Ovary (tissue), 3 donors: ENCODE results near the gene GATM.

ENCODE experiments used
- EP300 ChIP-seq: sonication (generic); formaldehyde crosslinking; IDR thresholded peaks from one replicate; pipeline ENCODE4 v1.6.1; 2017; ENCODE audit warnings: antibody characterized with exemption
- POLR2A ChIP-seq: fragments of 450-650 bp; IDR thresholded peaks from one replicate; pipeline ENCODE4 v1.6.1; 2017; ENCODE audit warnings: antibody characterized with exemption, mild to moderate bottlenecking, moderate library complexity
- TF ChIP-seq, protein P1 (sequence below), 3 donors: fragments of 450-650 bp in 2 of 3; fragments of 200-600 bp in 1 of 3; IDR thresholded peaks; one replicate each; pipeline versions ENCODE4 v1.5.1 to v1.8.0; 2016 to 2022; ENCODE audit warnings: antibody characterized with exemption in 3 of 3, mild to moderate bottlenecking in 1 of 3
- donor health status: DM: no; HTN: no; CAD: no.

DNA sequence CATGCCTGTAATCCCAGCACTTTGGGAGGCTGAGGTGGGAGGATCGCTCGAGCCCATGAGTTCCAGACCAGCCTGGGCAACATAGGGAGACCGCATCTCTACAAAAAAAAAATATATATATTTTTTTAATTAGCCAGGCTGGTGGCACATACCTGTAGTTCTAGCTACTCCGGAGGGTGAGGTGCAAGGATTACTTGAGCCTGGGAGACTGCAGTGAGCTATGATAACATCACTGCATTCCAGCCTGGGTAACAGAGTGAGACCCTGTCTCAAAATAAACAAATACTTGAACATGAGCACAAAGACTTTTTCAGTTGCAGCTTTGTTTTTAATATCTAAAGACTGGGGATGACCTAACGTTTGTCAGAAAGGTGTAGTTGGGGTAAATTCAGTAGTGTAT lies 31.3 kb upstream of the GATM start:
- TF ChIP-seq, protein P1, sequence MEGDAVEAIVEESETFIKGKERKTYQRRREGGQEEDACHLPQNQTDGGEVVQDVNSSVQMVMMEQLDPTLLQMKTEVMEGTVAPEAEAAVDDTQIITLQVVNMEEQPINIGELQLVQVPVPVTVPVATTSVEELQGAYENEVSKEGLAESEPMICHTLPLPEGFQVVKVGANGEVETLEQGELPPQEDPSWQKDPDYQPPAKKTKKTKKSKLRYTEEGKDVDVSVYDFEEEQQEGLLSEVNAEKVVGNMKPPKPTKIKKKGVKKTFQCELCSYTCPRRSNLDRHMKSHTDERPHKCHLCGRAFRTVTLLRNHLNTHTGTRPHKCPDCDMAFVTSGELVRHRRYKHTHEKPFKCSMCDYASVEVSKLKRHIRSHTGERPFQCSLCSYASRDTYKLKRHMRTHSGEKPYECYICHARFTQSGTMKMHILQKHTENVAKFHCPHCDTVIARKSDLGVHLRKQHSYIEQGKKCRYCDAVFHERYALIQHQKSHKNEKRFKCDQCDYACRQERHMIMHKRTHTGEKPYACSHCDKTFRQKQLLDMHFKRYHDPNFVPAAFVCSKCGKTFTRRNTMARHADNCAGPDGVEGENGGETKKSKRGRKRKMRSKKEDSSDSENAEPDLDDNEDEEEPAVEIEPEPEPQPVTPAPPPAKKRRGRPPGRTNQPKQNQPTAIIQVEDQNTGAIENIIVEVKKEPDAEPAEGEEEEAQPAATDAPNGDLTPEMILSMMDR (IDR thresholded peaks at IDR 0.05): no peak
- TF ChIP-seq EP300 (no peak), POLR2A (no peak)
